GM19468 (cell line): ENCODE measurements around the gene CLHC1.
"Not testable (repeated sequence)": the region's sequence is repeated elsewhere in the genome, so short reads cannot be mapped to it uniquely, and the experiment has no call there.

Experiments used
- ATAC-seq: cut with Tn5 transposase; IDR thresholded peaks from one replicate; pipeline ENCODE4 v1.9.1; 2021; ENCODE audit warnings: mild to moderate bottlenecking, moderate library complexity, moderate number of reproducible peaks; ENCODE audit not compliant: unreplicated experiment; ENCODE audit errors: extremely low read depth

The CLHC1 gene

DNA sequence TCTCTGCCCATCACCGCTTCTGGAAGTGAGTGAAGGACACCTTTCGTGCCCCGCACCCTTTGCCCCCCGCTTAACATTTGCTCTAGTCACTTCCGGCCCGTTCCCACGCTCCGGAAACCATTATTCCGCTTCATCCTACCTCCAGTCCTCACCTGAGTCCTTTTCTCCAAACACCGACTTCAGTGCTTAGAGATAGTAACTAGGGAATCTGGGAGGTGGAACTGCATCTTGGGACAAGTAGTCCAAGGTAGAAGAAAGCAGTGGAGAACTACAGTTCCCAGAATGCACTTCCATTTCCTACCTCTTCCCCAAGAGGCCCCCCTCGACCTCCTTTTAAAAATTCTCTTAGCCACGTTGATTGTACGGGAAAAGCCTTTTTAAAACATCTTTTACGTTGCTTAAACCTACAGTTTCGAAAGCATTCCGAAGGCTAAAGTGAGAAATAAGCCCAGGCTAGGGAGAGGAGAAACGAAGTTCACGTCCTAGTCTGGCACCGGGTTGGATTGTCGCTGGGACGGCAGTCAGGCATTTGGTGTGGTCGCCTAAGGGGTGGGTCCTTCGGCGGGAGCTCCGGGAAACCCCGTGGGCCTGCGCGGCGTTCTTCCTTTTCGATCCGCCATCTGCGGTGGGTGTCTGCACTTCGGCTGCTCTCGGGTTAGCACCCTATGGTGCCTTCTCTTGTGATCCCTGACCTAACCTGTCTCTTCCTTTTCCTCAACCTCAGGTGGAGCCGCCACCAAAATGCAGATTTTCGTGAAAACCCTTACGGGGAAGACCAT lies at the start of gene CLHC1, which contains the start of gene RPS27A:
TSS of gene CLHC1 (minus strand) at position 210 of the 779 bp plus-strand sequence. CDS start 9,882 bp downstream, outside the sequence.
TSS of gene RPS27A (plus strand) at position 605 of the 779 bp plus-strand sequence. CDS start at position 742, 137 bp downstream.
- peak; percentile 53 for ATAC-seq

DNA sequence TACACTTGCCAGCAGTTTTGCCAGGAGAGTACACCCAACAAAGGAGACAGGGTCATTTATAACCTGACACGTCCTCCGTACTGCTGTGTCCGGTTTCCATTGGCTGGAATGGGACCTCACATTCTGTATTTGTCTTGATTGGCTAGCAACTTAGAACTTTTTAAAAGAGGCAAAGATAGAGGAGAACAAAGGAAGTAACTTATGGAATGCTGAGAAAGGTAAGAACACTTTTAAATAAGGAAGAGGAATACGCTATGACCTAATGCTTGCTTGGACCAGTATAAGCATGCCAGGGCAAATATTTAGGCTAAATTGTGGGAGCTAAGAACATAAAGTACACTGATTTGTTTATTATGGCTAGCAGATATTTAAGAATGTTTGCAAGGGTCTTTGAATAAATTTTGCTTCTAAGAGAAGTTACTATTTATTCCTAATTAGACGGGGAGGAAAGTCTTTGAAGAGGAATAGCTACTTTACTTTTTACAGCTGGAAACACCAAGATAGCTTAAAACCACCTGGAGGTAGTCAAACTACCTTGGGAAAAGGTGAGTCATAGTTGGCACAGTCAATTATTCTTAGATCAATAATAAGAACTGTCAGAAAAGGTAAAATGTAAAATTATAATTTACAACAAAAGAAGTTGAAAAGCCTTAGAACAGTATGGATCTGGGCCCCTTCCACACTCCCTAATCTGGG lies 48.9 kb upstream of the CLHC1 start:
- not testable (repeated sequence) for ATAC-seq

DNA sequence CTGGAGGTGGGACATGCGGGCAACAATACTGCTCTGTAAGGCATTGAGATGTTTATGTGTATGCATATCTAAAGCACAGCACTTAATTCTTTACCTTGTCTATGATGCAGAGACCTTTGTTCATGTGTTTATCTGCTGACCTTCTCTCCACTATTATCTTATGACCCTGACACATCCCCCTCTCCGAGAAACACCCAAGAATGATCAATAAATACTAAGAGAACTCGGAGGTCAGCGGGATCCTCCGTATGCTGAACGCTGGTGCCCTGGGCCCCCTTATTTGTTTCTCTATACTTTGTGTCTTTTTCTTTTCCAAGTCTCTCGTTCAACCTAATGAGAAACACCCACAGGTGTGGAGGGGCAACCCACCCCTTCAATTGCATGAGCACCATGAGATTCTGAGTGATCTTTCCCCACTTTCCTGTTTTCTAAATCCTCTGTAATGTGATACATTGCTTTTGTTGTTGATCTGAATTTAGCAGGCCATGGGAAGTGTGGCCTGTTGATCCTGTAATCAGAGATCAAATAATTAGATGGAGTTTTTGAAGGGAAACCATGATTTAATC lies 47.8 kb upstream of the CLHC1 start:
- ATAC-seq = not testable (repeated sequence)

DNA sequence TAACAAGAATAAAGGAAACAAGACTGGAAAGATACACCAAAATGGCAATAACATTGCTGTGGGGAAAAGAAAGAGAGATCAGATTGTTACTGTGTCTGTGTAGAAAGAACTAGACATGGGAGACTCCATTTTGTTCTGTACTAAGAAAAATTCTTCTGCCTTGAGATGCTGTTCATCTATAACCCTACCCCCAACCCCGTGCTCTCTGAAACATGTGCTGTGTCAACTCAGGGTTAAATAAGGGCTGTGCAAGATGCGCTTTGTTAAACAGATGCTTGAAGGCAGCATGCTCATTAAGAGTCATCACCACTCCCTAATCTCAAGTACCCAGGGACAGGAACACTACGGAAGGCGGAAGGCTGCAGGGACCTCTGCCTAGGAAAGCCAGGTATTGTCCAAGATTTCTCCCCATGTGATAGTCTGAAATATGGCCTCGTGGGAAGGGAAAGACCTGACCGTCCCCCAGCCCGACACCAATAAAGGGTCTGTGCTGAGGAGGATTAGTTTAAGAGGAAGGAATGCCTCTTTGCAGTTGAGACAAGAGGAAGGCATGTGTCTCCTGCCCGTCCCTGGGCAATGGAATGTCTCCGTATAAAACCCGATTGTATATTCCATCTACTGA lies 47.2 kb upstream of the CLHC1 start:
- not testable (repeated sequence) for ATAC-seq

DNA sequence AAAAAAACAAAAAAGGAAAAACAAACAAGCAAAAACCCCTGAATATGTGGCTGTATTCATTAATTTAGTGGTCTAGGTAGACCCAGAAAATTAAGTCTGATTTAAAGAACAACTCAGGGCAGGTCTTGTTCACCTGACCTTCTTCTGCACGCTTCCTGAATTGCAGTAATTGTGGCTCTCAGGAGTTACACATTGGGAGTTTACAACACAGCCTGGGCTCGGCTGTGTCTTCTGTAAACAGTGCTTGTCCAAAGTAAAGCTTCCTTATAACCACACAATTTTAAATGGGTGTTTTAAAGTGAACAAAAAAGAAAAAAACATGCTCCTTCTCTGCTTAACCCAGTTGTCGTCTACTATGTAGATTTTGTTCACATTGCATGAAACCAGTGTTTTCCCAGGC lies 45.2 kb upstream of the CLHC1 start:
- no peak for ATAC-seq

DNA sequence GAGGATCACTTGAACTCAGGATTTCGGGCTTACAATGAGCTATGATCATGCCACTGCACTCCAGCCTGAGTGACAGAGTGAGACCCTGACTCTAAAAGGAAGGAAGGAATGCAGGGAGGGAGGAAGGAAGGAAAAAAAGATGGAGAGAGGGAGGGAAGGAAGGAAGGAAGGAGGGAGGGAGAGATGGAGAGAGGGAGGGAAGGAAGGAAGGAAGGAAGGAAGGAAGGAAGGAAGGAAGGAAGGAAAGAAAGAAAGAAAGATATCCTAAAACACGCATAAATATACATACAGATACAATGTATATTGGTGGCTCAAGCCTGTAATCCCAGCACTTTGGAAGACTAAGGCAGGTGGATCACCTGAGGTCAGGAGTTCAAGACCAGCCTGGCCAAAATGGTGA lies 42.3 kb upstream of the CLHC1 start:
- not testable (repeated sequence) for ATAC-seq

DNA sequence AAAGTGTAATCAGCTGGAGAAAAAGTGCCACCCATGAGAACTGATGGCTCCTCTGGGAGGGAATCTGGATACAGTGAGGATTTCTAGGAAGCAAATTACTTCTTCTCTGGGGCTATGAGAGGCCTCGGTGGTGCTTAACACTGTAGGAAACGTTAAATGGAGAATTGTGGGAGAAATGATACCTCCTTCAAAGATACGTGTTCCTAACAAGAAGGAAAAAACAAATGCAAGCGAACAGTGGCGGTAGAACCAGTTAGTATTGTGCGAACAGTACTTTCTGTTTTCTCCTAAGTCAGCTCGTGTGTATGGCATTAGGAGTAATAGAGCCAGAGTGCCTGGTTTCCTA lies 37.5 kb upstream of the CLHC1 start:
- no peak for ATAC-seq

DNA sequence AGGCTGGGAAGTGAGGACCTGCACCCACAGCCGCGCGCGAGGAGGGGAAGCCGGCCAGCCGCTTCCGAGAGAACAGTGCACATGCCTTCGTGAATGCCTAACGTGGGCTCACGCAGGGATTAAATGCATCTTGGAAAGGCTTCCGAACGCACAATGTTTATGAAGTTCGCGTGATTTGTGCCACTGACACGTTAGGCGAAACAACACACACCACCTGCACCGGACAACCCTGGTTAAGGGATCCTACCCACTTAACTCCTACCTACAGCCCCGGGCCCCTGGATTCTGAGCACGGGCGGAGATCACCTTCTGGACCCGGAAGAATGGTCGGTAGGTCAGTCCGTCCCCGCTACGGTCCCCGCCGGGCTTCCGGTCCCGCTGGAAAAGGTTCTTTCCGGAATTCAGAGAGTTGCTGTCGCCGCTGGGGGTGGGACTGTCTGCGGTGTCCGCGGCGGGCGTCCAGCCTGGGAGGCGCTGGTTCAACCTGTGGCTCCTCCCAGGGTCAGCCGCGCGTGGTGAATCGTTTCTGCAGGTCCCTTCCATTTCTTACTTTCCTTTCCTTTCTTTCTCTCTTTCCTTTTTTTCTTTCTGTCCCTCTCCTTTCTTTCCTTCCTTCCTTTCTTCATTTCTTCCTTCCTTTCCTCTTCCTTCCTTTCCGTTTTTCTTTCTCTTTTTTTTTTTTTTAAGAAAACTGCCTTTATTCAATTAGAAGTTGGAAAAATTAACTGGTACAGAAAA lies 37.0 kb upstream of the CLHC1 start, which contains the start of gene MTIF2:
TSS of gene MTIF2 (minus strand) at position 325 of the 738 bp plus-strand sequence. CDS start 5,373 bp downstream, outside the sequence.
- peak; percentile 86 for ATAC-seq

DNA sequence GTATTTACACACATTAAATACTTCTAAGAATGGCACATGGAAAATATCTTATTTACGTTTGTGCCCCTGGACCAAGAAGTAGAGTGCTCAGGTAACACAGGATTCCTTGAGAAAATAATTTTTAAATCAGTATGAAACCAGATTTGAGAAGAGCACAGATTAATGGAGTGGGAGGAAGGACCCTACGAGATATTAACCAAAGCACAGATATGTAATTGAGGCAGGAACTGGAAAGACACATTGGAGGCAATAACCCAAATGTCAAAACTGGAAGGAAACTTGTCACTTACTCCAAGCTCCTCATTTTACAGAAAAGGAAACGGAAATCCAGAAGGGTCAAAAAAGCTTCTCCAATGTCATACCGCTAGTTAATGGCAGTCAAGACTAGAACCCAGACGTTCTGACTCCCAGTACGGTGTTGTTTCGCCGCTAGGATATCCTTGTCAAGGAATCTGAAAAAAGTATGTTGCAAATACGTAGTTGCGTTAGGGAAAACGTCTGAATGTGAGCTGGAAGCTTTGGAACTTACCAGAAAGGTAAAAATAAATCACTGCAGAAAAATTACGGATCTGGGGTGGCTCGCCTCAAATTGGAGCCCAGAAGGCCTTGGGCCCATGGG lies 36.3 kb upstream of the CLHC1 start:
- ATAC-seq = no peak

DNA sequence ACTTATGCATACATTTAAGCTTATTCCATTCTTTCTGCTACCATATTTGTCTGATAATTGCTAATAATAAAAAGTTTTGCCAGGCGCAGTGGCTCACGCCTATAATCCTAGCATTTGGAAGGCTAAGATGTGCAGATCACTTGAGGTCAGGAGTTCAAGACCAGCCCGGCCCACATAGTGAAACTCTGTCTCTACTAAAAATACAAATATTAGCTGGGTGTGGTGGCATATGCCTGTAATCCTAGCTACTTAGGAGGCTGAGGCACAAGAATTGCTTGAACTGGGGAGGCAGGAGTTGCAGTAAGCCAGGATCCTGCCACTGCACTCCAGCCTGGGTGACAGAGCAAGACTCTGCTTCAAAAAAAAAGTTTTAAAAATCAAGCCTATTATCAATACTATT lies 27.5 kb upstream of the CLHC1 start:
- ATAC-seq = not testable (repeated sequence)

DNA sequence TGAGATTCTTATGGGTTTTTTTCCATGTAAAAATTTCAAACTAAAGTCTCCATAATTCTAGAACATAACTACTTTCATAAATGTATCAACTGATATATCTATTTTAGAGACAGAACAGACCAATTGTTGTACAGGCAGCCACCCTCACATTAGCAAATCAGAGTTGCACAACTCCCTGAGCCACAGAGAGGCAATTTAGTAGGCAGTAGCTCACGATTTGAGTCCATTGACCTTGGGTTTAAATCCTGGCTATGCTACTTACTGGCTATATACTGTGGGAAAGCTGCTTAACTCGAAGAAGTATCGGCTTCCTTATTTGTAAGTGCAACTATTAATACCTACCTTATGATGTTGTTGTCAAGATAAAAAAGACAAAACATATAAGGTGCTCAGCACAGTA lies 20.7 kb upstream of the CLHC1 start:
- ATAC-seq = no peak

DNA sequence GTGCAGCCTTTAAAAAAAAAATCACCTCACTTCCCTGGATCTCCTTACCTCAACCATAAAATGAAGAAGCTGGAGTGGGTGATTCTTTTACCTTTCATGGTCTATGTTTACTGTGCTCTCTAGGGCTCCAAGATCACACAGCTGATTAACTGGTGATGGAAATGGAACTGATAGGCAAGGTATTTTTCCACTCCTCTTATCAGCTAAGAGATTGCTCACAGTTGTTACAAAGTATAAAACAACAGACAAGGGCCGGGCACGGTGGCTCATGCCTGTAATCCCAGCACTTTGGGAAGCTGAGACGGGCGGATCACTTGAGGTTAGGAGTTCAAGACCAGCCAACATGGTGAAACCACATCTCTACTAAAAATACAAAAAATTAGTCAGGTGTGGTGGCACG lies 14.9 kb upstream of the CLHC1 start:
- no peak for ATAC-seq

DNA sequence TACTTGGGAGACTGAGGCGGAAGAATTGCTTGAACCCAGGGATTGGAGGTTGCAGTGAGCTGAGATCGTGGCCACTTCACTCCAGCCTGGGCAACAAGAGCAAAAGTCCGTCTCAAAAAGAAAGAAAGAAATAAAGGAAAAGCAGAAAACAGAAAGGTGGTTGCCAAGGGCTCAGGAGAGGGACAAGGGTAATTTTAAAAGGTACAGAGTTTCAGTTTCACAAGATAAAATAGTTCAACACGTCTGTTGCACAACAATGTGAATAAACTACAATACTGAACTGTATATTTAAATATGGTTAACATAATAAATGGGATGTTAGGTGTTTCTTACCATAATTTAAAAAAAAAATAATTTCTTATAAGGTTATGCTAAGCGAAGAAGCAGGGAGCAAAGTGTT lies 13.3 kb upstream of the CLHC1 start:
- ATAC-seq = no peak

DNA sequence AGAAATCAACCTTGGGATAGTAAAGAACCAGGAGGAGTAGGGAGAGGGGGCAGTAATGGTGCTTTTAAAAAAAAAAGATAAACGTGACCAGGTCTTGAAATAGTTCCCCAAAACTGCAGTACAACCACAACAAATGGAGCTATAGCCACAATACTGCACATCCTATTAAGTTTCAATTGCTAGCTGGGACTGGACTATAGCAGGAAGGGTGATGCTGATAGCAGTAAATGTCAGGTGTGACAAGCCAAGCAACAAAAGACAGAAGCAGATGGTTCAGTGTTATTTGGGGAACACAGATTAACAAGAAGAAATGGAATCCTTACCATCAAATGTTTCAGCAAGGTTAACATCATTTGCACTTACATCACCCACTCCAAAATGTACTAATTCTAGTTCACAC lies 10.5 kb upstream of the CLHC1 start:
- ATAC-seq = no peak

DNA sequence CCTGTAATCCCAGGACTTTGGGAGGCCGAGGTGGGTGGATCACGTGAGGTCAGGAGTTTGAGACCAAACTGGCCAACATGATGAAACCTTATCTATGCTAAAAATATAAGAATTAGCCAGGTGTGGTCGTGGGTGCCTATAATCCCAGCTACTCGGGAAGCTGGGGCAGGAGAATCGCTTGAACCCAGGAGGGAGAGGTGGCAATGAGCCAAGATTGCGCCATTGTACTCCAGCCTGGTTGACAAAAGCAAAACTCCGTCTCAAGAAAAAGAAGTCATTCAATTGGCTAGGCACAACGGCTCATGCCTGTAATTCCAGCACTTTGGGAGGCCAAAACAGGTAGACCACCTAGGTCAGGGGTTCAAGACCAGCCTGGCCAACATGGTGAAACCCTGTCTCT lies 9.5 kb upstream of the CLHC1 start:
- ATAC-seq = not testable (repeated sequence)

DNA sequence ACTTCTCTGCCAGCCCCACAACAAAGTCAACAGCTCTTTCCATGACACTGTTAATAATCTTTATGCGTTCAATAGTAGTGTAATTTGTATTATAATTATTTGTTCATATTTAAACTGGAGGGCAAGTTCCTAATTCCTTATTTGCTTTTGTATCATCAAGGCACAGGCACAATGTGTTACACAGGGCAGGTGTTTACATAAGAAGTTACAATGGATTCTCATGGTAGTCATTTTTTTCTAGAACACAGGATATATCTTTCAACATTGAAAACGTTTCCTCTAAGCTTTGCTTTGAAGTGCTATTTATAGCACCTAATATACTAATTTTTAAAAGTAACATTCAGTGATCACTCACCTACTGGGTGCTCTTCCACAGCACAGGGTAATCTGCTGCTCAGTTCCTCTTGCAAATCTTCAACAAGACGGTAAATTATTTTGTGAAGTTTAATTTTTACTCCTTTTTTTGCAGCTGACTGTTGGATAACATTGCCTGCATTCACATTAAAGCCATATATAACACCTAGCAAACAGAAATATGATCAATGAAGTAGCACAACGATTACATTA lies 7.6 kb upstream of the CLHC1 start:
- ATAC-seq = no peak

DNA sequence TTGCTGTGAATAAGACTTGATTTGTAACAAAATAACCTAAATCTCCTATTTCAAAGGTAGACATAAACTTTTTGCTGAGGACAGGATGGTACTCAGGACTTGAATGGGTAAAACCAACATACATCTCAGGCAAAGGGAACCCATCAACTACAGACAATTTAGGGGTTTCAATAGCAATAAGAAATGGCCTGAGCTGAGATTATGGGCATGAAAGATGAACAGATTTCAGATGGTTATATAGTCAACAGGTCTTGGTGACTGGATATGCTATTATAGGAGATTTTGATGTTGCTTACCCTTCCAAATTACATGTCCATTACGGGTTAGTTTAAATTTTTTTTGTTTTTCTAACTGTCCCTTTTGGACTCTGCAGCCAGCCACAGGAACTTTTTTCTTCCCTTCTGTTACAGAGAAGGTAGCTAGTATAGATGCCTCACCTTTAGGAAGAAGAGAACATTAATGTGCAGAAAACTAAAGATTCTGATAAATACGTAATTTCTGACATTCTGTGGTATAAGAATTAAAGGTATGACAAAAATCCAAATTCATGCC lies 5.0 kb upstream of the CLHC1 start:
- ATAC-seq = no peak

DNA sequence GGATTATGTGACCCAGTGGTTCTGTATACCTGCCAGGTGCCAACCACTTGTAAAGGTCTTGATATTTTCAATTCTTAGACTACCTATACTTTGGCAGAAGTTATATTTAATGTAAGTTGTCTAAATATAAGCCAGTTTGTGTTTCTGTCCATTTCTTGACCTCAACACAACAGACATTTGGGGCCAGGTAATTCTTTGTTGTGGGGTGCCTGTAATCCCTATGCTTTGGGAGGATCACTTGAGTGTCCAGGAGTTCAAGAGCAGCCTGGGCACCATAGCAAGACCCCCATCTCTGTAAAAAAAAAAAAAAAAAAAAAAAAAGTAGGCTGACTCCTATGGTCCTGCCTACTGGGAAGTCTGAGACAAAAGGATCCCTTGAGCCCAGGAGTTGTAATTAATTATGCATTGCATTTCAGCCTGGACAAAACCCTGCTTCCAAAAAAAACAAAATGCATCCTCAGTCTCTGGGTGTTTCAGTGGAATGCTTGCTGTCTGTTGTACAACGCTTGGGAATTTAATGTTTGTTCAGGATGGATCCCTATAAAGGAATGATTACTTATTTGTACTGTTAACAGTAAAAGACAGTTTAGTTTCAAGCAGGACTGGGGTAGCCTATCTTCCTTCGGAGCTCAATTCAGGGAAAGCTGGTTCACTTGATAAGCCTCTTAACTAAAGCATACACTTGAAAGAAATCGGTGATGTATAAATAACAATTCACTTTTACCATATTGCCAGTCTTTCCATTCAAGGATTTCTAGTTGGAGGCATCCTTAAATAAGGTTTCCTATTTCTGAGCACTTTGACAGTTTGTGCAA lies 3.8 kb upstream of the CLHC1 start:
- ATAC-seq = no peak
